NCI-H1417 treated with DMSO at 0.1 percent for 48 hours (cell line): ENCODE measurements around the gene WIZ.

ENCODE experiments used
- DNase-seq: peaks from one replicate; lab custom pipeline; 2025; lab: John Stamatoyannopoulos, UW

The WIZ gene

GRCh38 chr19:15374796-15375440 lies 74.8 kb downstream of the WIZ start:
- no peak for DNase-seq

GRCh38 chr19:15374105-15374651 lies 75.6 kb downstream of the WIZ start:
- no peak for DNase-seq

GRCh38 chr19:15373644-15374043 lies 76.1 kb downstream of the WIZ start:
- DNase-seq, result no peak

- no peak for DNase-seq
Measured at GRCh38 chr19:15372891-15373301, 76.9 kb downstream of the WIZ start.

- DNase-seq, result no peak
Measured at GRCh38 chr19:15372470-15372869, 77.3 kb downstream of the WIZ start.

GRCh38 chr19:15371786-15372380 lies 77.9 kb downstream of the WIZ start:
- no peak for DNase-seq

GRCh38 chr19:15371119-15371518 lies 78.6 kb downstream of the WIZ start:
- no peak for DNase-seq
